ENCODE results near the gene KRT13.
"Not testable (repeated sequence)": the region's sequence is repeated elsewhere in the genome, so short reads cannot be mapped to it uniquely, and the experiment has no call there.

KRT13 gene

DNA sequence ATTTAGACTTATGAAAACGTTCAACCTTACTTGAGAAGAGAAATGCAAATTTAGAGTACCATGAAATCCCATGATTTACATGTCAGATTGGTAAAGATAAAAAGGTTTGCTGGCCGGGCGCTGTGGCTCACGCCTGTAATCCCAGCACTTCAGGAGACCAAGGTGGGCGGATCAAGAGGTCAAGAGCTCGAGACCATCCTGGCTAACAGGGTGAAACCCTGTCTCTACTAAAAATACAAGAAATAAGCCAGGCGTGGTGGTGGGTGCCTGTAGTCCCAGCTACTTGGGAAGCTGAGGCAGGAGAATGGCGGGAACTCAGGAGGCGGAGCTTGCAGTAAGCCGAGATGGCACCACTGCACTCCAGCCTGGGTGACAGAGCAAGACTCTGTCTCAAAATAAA is 37.4 kb upstream of the KRT13 start:
- not testable (repeated sequence) for H3K9ac ChIP-seq (ENCODE audit: low read depth, low read length); H3K9me3 ChIP-seq (ENCODE audit: control insufficient read depth, insufficient read depth, low read length); H3K36me3 ChIP-seq (ENCODE audit: insufficient read depth, low read length)
- H3K4me1 ChIP-seq (ENCODE audit: insufficient read depth, low read length), result peaks cover 33% of the 10 kb centered on the region; the same call in 1 of the 2 replicates

DNA sequence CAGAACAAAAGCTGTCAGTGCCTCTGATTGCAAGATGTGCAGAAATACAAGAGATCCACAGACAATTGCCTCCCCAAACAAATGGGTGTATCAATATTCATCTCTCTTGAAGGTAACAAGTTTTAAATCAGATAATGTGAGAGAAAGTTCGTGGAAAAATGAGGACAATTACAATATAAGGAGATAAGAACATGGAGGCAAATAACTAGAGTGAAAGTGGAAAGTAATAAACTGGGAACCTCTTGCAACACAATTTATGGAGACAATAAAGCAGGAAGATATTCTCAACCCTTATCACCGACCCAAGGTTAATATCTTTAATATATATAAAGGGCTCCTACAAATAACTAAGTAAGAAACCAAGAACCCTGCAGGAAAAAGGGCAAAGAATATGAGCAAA is 36.9 kb upstream of the KRT13 start:
- H3K36me3 ChIP-seq (ENCODE audit: insufficient read depth, low read length), result no peaks in the 10 kb centered on the region
- H3K9me3 ChIP-seq (ENCODE audit: control insufficient read depth, insufficient read depth, low read length), result no peaks in the 10 kb centered on the region
- H3K4me1 ChIP-seq (ENCODE audit: insufficient read depth, low read length), result peaks cover 29% of the 10 kb centered on the region; the same call in 1 of the 2 replicates
- H3K9ac ChIP-seq (ENCODE audit: low read depth, low read length), result no peak overlapping the region

DNA sequence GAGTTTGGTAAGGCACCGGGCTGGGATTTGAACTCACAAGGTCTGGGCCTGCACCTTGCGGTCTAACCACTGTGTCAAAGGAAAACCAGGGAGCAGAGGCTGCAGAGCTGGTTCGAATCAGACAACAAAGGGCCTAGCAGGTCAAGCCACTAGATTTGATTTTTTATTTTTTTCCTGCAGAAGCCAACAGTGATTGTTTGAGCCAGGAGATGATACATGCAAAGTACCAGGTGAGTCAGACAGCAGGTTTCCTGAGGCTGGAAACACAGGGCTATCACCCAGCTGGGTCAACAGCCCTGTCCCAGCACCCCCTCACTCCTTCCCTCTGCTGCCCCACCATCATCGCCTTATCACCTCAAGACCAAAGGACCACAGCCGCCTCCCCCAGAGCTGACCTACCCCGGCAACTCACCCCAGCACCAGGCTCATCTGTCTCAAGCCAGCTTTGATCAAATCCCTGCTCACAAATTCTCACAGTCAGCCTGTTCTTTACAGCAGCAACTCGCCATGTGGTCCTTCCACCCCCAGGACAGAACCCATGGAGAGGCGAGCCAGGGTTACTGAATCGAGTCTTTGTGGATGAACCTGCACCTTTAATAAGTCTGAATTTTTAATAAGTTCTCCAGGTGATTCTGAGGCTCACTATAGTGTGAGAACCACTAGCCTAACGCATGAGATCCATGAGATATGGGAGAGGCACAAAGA is 35.7 kb upstream of the KRT13 start:
- Histone ChIP-seq H3K4me1 (ENCODE audit: insufficient read depth, low read length) (peaks cover 27% of the 10 kb centered on the region; the same call in 1 of the 2 replicates), H3K9me3 (ENCODE audit: control insufficient read depth, insufficient read depth, low read length) (no peaks in the 10 kb centered on the region), H3K9ac (ENCODE audit: low read depth, low read length) (no peak overlapping the region), H3K36me3 (ENCODE audit: insufficient read depth, low read length) (no peaks in the 10 kb centered on the region)

DNA sequence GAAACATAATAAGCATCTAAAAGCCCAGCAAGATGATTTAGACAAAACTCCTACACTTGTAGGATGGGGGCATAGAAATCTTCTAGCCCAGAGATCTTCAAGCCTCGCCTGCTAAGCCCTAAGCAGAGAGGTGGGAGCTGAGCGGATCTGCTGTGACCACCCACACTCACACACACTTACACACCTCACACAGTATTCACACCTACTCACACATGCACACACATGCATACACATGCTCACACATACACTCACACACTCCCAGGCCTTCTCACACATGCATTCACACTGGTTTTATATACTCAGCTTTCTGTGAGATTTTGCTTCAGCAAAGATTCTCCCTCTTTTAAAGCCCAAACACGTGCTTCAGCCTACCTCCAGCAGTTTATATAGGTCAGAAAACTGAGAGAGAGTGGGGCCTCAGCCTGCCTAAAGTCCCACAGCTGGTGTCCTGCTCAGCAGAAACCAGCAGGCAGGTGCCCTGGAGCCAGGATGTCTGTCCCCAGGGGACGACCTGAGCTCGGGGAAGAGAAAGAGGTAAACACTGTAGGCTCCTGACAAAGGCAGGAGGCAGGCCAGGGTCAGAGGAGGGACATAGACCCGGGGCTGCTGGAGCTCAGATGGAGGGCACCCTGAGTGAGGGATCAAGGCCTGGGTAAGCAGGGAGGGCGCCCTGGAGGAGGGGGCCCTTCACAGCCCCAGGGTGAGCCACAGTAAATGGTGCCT is 34.7 kb upstream of the KRT13 start:
- Histone ChIP-seq H3K36me3 (ENCODE audit: insufficient read depth, low read length) (no peaks in the 10 kb centered on the region), H3K9me3 (ENCODE audit: control insufficient read depth, insufficient read depth, low read length) (no peaks in the 10 kb centered on the region), H3K4me1 (ENCODE audit: insufficient read depth, low read length) (peaks cover 35% of the 10 kb centered on the region; the same call in 1 of the 2 replicates), H3K9ac (ENCODE audit: low read depth, low read length) (no peak overlapping the region)

DNA sequence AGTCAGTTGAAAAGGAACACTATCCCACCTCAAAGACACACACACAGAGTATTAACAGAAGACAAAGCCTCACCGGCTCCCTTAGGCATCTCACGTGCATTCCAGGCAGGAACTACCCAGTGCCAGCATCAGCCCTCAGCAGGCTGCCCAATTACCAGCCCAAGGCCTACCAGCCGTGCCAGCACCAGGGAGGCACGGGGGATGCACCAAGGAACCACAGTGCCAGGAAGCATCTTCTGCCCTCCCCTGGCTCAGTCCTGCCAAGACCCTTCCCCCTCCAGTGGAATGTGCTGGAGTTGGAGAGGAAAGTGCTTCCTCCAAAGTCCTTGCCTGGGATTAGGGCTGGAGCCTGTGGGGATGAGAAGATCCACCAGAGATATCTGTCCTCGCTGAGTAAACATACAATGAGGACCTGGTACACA is 33.7 kb upstream of the KRT13 start:
- Histone ChIP-seq H3K36me3 (ENCODE audit: insufficient read depth, low read length) (no peaks in the 10 kb centered on the region), H3K9ac (ENCODE audit: low read depth, low read length) (no peak overlapping the region), H3K9me3 (ENCODE audit: control insufficient read depth, insufficient read depth, low read length) (no peaks in the 10 kb centered on the region), H3K4me1 (ENCODE audit: insufficient read depth, low read length) (peaks cover 29% of the 10 kb centered on the region; the same call in 1 of the 2 replicates)

DNA sequence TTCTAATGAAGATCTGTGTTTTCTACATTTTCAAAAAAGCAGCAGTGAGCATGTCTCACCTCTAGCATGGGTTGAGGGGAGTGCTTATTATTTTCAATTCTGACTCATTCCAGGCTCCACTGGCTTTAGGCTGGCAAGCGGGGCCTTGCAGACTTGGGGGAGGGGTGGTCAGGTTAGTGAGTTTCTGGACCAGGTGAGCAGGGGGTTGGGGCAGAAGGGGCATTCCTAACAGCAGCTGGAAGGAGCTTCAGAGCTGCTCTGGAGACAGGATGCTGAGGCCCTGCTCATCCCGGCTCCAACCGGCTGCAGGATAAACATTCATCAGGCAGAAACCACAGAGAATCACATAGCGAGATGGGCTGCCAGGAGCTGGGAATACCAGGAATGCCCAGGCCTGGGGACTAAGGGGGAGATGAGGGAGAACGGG is 33.2 kb upstream of the KRT13 start:
- Histone ChIP-seq H3K4me1 (ENCODE audit: insufficient read depth, low read length) (peaks cover 29% of the 10 kb centered on the region; the same call in 1 of the 2 replicates), H3K9ac (ENCODE audit: low read depth, low read length) (no peak overlapping the region), H3K9me3 (ENCODE audit: control insufficient read depth, insufficient read depth, low read length) (no peaks in the 10 kb centered on the region), H3K36me3 (ENCODE audit: insufficient read depth, low read length) (no peaks in the 10 kb centered on the region)

DNA sequence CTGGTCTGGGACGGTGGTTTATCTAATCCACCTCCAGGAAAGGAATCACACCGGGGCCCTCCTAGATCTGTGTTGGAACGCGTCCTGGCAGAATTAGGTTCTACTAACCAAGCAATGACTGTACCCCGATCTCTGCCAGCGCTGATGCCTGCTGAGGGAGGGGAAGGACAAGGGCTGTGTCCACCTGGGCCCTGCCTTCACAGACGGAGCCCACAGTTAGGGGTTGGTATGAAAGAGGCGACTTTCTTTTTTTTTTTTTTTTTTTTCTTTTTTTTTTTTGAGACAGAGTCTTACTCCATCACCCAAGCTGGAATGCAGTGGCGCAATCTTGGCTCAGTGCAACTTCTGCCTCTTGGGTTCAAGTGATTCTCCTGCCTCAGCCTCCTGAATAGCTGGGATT is 32.6 kb upstream of the KRT13 start:
- Histone ChIP-seq H3K4me1 (ENCODE audit: insufficient read depth, low read length) (peaks cover 29% of the 10 kb centered on the region; the same call in 1 of the 2 replicates), H3K9ac (ENCODE audit: low read depth, low read length) (no peak overlapping the region), H3K9me3 (ENCODE audit: control insufficient read depth, insufficient read depth, low read length) (no peaks in the 10 kb centered on the region), H3K36me3 (ENCODE audit: insufficient read depth, low read length) (no peaks in the 10 kb centered on the region)

DNA sequence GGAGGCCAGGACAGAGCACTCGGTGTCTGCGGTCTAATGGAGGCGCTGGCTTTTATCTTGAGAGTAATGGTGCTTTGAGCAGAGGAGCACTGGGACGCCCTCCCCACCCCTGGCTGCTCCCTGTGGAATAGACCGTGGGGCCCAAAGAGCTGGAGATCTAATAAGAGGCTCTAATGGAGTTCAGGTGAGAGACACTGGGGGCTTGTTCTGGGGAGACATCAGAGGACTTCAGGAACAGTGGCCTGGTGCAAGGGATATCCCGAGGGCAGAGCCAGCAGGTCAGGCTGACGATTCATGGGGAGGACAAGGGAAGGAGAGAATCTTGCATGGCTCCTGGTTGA is 32.2 kb upstream of the KRT13 start:
- Histone ChIP-seq H3K4me1 (ENCODE audit: insufficient read depth, low read length) (peaks cover 29% of the 10 kb centered on the region; the same call in 1 of the 2 replicates), H3K36me3 (ENCODE audit: insufficient read depth, low read length) (no peaks in the 10 kb centered on the region), H3K9me3 (ENCODE audit: control insufficient read depth, insufficient read depth, low read length) (no peaks in the 10 kb centered on the region), H3K9ac (ENCODE audit: low read depth, low read length) (no peak overlapping the region)

DNA sequence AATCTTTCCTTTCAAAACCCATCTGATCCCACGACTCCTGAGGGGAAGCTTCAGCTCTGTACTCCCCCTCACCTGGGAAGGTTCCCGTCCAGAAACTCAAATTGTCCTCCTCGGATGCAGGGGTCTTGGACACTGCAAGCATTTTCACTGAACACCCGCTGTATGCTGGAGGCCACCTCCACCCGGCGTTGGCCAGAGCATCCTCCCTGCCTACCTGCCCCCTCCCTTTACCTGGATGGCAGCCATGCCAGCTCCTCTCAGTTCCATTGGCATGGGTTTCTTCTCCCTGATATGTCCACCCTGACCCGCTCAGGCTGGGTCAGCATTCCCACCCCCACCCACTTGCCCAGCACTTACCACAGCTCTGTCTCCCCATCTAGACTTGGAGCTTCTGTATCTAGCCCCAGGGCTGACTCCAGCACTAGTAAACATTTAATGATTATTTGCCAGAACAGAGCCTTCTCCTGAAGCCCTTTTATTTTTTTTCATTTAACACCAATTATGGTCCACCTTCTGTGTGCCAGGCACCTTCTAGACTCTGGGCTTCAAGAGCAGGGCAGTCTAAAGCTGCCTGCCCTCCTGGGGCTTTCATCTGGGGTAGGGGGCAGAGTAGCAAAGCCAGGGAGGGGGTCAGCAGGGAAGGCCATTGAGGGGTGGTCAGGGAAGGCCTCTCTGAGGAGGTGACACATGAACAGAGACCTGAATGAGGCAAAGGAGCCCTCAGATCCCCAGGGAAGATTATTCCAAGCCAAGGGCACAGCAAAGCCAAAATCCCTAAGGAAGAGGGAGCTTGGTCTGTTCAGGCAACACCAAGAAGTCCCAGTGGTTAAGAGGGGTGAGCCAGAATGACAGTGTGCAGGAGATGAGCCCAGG is 31.6 kb upstream of the KRT13 start:
- Histone ChIP-seq H3K36me3 (ENCODE audit: insufficient read depth, low read length) (no peaks in the 10 kb centered on the region), H3K4me1 (ENCODE audit: insufficient read depth, low read length) (peaks cover 29% of the 10 kb centered on the region; the same call in 1 of the 2 replicates), H3K9me3 (ENCODE audit: control insufficient read depth, insufficient read depth, low read length) (no peaks in the 10 kb centered on the region), H3K9ac (ENCODE audit: low read depth, low read length) (no peak overlapping the region)

DNA sequence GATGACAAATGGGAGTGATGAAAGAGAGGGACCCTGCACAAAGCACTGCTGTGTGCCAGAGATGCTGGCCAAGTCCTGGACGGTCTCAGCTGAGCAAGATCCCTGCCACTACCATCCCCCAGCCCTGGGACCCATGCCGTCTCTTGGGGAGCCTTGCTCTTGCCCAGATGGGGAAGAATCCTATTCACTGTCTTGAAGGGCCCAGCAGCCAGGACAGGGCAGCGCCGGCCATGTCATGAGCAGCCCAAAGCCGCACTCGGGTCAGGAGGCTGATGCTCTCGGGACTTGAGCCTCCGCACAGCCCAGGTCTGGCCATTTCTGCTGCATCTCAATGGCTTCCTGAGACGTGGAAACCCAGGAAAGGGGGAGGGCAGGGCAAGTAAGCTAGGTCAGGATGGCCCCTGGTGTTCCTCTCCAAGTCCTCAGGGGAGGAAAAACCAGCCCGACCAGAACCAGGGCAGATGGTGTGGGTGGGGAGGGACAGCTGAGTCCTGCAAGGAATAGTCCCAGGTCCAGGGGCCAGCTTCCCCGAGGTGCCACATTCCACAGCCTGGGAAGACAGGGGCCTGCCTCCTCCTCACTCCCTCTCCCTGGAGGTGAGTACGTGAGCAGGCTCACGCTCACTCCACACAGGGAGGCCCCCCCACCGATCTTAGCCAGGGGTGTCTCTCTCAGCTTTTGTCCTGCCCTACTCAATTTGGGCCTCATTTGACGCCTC is 30.5 kb upstream of the KRT13 start:
- no peaks in the 10 kb centered on the region for H3K9me3 ChIP-seq (ENCODE audit: control insufficient read depth, insufficient read depth, low read length)
- H3K9ac ChIP-seq (ENCODE audit: low read depth, low read length), result no peak overlapping the region
- H3K36me3 ChIP-seq (ENCODE audit: insufficient read depth, low read length), result no peaks in the 10 kb centered on the region
- peaks cover 29% of the 10 kb centered on the region; the same call in 1 of the 2 replicates for H3K4me1 ChIP-seq (ENCODE audit: insufficient read depth, low read length)

DNA sequence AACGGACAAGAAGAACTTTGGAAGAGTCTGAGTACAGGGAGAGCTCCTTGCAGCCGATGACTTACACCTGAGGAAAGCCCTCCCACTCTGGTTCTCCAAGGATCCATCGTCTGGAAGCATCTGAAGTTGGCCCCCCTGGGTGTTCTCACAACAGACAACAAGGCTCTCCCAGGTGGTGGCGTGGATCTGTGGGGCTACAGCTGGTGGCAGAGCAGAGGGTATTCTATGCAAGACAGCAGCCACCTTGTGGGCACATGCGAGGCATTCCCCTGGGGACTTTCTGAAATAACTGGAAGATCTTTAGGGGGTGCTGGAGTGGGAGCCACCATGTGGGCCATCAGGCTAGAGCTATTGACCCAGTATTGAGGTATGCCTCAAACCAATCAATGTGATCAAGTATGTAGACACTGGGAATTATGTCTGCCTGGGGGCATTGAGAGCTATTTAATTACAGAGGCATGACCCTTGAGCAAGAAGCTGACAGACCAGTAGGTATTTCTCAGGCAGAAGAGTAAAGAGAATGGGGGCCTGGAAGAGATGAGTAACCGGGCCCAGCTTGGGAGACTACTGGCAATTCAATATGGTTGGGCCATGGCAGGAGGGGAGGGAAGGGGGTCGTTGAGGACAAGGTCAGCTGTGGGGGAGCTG is 29.6 kb upstream of the KRT13 start:
- H3K9ac ChIP-seq (ENCODE audit: low read depth, low read length), result no peak overlapping the region
- H3K36me3 ChIP-seq (ENCODE audit: insufficient read depth, low read length), result no peaks in the 10 kb centered on the region
- no peaks in the 10 kb centered on the region for H3K9me3 ChIP-seq (ENCODE audit: control insufficient read depth, insufficient read depth, low read length)
- H3K4me1 ChIP-seq (ENCODE audit: insufficient read depth, low read length), result peaks cover 26% of the 10 kb centered on the region; the same call in 1 of the 2 replicates

DNA sequence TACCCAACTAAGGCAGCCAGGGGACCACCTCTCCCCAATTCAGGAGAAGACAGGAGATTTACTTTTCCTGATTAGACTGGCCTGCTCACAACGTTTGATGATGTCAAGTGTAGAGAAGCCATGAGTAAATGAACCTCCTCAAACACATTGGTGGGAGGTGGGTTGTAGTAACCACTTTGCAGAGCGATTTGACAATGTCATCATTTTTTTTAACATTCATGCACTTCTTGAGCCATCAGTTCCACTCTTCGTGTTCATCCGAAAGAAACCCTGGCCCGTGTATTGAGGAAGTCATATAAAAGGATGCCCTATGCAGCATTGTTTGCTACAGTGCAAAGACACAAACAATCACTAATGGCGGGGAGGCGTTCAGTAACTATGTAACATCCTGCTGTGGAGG is 28.2 kb upstream of the KRT13 start:
- peaks cover 30% of the 10 kb centered on the region; the same call in 1 of the 2 replicates for H3K4me1 ChIP-seq (ENCODE audit: insufficient read depth, low read length)
- H3K9ac ChIP-seq (ENCODE audit: low read depth, low read length), result no peak overlapping the region
- H3K9me3 ChIP-seq (ENCODE audit: control insufficient read depth, insufficient read depth, low read length), result no peaks in the 10 kb centered on the region
- no peaks in the 10 kb centered on the region for H3K36me3 ChIP-seq (ENCODE audit: insufficient read depth, low read length)

DNA sequence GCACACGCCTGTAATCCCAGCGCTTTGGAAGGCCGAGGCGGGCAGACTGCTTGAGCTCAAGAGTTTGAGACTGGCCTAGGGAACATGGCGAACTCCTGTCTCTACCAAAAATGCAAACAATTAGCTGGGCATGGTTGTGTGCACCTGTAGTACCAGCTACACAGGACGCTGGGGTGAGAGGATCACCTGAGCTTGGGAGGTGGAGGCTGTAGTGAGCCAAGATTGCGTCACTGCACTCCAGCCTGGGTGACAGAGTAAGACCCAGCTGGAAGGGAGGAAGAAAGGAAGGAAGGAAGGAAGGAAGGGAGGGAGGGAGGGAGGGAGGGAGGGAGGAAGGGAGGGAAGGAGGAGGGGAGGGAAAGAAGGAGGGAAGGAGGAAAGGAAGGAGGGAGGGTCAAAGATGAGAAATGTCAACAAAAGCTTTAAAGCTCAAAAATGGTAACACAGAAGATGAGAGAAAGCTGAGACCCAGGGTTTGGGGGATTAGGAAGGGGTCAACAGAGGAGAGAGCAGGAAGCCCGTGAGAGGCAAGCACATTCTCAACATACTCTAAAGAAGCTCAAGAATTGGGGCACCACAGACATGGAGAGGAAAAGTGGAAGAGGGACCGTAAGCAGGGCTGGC is 27.6 kb upstream of the KRT13 start:
- Histone ChIP-seq H3K9me3 (ENCODE audit: control insufficient read depth, insufficient read depth, low read length) (no peaks in the 10 kb centered on the region), H3K36me3 (ENCODE audit: insufficient read depth, low read length) (no peaks in the 10 kb centered on the region), H3K4me1 (ENCODE audit: insufficient read depth, low read length) (peaks cover 25% of the 10 kb centered on the region; the same call in 1 of the 2 replicates), H3K9ac (ENCODE audit: low read depth, low read length) (no peak overlapping the region)

Measured in ES-I3 (cell line).